HG03442 (cell line): Measurements from ENCODE around the gene PGC.

Source experiments
- ATAC-seq: cut with Tn5 transposase; IDR thresholded peaks from one replicate; pipeline ENCODE4 v1.9.1; 2021; ENCODE audit warnings: mild to moderate bottlenecking, moderate library complexity; ENCODE audit not compliant: unreplicated experiment

Gene PGC

GRCh38 chr6:41702089-41702745 is 45.0 kb downstream of the PGC start:
- no peak for ATAC-seq

- no peak for ATAC-seq
Measured at GRCh38 chr6:41700463-41701347, 46.5 kb downstream of the PGC start.

GRCh38 chr6:41699063-41699462 is 48.1 kb downstream of the PGC start:
- no peak for ATAC-seq

GRCh38 chr6:41697861-41698781 is 49.1 kb downstream of the PGC start:
- no peak for ATAC-seq

GRCh38 chr6:41696788-41697187 is 50.4 kb downstream of the PGC start:
- ATAC-seq = no peak

- ATAC-seq = no peak
Measured at GRCh38 chr6:41695825-41696224, 51.4 kb downstream of the PGC start.

- ATAC-seq = no peak
Measured at GRCh38 chr6:41694815-41695526, 52.2 kb downstream of the PGC start.

- ATAC-seq = no peak
Measured at GRCh38 chr6:41693281-41694240, 53.6 kb downstream of the PGC start.

GRCh38 chr6:41692730-41693129 is 54.5 kb downstream of the PGC start:
- ATAC-seq = no peak

- no peak for ATAC-seq
Measured at GRCh38 chr6:41692080-41692675, 55.0 kb downstream of the PGC start.

GRCh38 chr6:41691426-41692079 is 55.6 kb downstream of the PGC start:
- no peak for ATAC-seq

- ATAC-seq = no peak
Measured at GRCh38 chr6:41690541-41691330, 56.5 kb downstream of the PGC start.

GRCh38 chr6:41689171-41690008 is 57.8 kb downstream of the PGC start:
- no peak for ATAC-seq

GRCh38 chr6:41688256-41688965 is 58.8 kb downstream of the PGC start:
- ATAC-seq = no peak

GRCh38 chr6:41687501-41688175 is 59.6 kb downstream of the PGC start:
- ATAC-seq = no peak
